Measurements from ENCODE around the gene EBF4. TPM values are rescaled to one million over a fixed set of nuclear protein-coding genes. Genes with fewer than 3 reads are reported as not detected.

Gene EBF4
- total RNA-seq, 1 donor from 2014 or later = 19.2 TPM

- TF ChIP-seq CTCF (IDR thresholded peaks at IDR 0.05) = no peak
- Histone ChIP-seq H3K27ac (no peak overlapping the region), H3K4me3 (no peak overlapping the region), H3K27me3 (no peaks in the 10 kb centered on the region), H3K9me3 (no peaks in the 10 kb centered on the region), H3K4me1 (peaks cover 11 to 13% of the 10 kb centered on the region in 2 donors), H3K36me3 (no peaks in the 10 kb centered on the region)
- intact Hi-C loops (cut with DNase I) = no loop called here
- DNase-seq (ENCODE audit: low spot score in 2 of 2) = no peak
Measured at GRCh38 chr20:2747676-2748235, 55.2 kb downstream of the EBF4 start.

GRCh38 chr20:2748551-2749342 is 56.2 kb downstream of the EBF4 start:
- DNase-seq (ENCODE audit: low spot score in 2 of 2) = no peak
- Histone ChIP-seq H3K27me3 (no peaks in the 10 kb centered on the region), H3K4me1 (peaks cover 13 to 14% of the 10 kb centered on the region in 2 donors), H3K4me3 (no peak overlapping the region), H3K9me3 (no peaks in the 10 kb centered on the region), H3K27ac (no peak overlapping the region), H3K36me3 (no peaks in the 10 kb centered on the region)
- intact Hi-C loops (cut with DNase I) = no loop called here
- TF ChIP-seq CTCF (IDR thresholded peaks at IDR 0.05) = no peak

- intact Hi-C loops (cut with DNase I) = no loop called here
Measured at GRCh38 chr20:2749343-2749950, 56.9 kb downstream of the EBF4 start.

GRCh38 chr20:2749951-2750490 is 57.4 kb downstream of the EBF4 start:
- TF ChIP-seq CTCF (IDR thresholded peaks at IDR 0.05) = no peak
- H3K27ac ChIP-seq = no peak overlapping the region
- no peak for DNase-seq (ENCODE audit: low spot score in 2 of 2)
- H3K36me3 ChIP-seq = no peaks in the 10 kb centered on the region
- no peaks in the 10 kb centered on the region for H3K9me3 ChIP-seq
- H3K4me1 ChIP-seq = peaks cover 13 to 14% of the 10 kb centered on the region in 2 donors
- peak overlapping the region; percentile 1 to 62 for H3K4me3 ChIP-seq
- H3K27me3 ChIP-seq = no peaks in the 10 kb centered on the region
- intact Hi-C loops (cut with DNase I) = loop anchor here (5.0 kb wide), 3 partner anchors 58 to 223 kb away; partner anchors contain the start of genes EBF4, PCED1A and VPS16

More at GRCh38 chr20:2749343-2749950, 56.9 kb downstream of the EBF4 start:
- Histone ChIP-seq H3K4me3 (no peak overlapping the region), H3K27me3 (no peaks in the 10 kb centered on the region), H3K9me3 (no peaks in the 10 kb centered on the region), H3K27ac (no peak overlapping the region), H3K36me3 (no peaks in the 10 kb centered on the region), H3K4me1 (peaks cover 13 to 14% of the 10 kb centered on the region in 2 donors)
- DNase-seq (ENCODE audit: low spot score in 2 of 2) = peak in 1 of 2 donors; percentile 61
- no peak for TF ChIP-seq CTCF (IDR thresholded peaks at IDR 0.05)

- H3K27me3 ChIP-seq = peaks cover 2% of the 10 kb centered on the region
- H3K4me3 ChIP-seq = peak overlapping the region; percentile 62
- peak in 1 of 2 donors; percentile 67 for DNase-seq (ENCODE audit: low spot score in 2 of 2)
- H3K27ac ChIP-seq = no peak overlapping the region
- H3K36me3 ChIP-seq = no peaks in the 10 kb centered on the region
- H3K4me1 ChIP-seq = peaks cover 13 to 14% of the 10 kb centered on the region in 2 donors
- TF ChIP-seq CTCF (IDR thresholded peaks at IDR 0.05) = no peak
- intact Hi-C loops (cut with DNase I) = loop anchor here (5.0 kb wide), 3 partner anchors 58 to 223 kb away; partner anchors contain the start of genes EBF4, PCED1A and VPS16
- no peaks in the 10 kb centered on the region for H3K9me3 ChIP-seq
Measured at GRCh38 chr20:2750491-2751251, 58.1 kb downstream of the EBF4 start.

All from ascending aorta (tissue), 2 donors.